ENCODE measurements around the gene DMD.
"Not testable (repeated sequence)": the region's sequence is repeated elsewhere in the genome, so short reads cannot be mapped to it uniquely, and the experiment has no call there.

The DMD gene

DNA sequence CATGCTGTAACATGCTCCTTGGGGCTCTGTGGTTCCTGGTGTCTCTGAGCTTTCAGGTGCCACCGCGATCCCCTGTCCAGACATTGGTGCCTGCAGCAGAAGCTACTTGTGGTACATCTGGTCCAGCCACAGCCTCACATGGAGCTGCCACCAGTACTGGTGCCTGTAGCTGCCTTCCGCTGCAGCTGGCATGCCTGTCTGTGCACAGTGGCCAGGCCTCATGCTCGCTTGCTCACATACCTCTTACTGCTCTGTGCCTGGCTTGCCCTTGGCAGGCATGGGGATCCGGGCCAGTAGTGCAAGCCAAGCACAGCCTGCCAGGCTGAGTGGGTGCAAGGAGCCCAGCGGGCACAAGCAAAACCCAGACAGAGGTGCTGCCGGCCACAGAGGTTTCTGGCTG lies 618.6 kb downstream of the DMD start:
- no peak for DNase-seq

DNA sequence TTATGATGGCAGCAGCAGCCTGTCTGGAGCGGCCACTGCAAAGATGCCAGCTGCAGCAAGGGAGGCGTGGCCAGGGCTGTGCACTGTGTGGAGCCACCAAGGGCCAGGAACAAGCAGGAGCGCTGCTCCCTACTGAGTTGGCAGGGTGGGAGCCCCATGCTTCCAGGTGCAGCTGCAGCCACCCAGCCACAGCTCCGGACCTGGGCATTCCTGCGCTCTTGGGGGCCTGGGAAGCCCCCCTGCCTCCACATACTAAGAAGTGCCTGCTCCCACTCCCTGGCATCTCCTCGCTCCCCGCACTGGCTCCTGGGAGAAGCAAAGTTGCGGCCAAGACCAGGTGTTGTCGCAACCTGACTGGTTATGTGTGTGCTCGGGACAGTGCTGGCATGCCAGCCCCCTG lies 619.8 kb downstream of the DMD start:
- DNase-seq, result no peak

DNA sequence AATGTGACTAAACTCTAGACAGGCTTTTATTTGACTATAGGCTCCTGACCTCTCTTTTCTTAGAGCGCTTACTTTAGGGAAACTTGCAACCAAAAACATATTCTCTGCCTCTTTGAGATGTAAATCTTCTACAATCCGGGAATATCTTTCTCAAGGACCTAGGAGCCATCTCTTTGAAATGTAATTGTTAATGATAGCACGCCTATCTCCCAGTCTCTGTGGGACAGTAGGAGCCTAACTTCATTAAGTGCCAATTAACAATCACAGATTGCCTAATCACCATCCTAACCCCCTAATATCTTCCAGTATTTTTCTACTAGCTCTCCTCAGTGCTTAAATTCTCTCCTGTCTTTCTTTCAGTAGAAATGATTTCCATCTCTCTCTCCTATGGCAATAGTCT lies 628.6 kb downstream of the DMD start:
- no peak for DNase-seq

DNA sequence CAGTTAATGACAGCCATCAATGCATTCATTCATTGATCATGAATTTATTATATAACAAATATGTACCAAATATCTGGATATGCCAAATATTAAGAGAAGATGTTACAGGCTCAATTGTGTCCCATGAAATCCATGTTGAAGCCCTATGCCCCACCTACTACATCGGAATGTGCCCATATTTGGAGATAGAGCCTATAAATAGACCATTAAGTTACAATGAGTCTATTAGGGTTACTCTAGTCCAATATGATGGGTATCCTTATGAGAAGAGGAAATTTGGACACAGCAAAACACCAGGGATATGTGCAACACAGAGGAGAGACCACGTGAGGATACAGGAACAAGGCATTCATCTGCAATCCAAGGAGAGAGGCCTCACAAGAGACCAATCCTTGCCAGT lies 634.5 kb downstream of the DMD start:
- no peak for DNase-seq

DNA sequence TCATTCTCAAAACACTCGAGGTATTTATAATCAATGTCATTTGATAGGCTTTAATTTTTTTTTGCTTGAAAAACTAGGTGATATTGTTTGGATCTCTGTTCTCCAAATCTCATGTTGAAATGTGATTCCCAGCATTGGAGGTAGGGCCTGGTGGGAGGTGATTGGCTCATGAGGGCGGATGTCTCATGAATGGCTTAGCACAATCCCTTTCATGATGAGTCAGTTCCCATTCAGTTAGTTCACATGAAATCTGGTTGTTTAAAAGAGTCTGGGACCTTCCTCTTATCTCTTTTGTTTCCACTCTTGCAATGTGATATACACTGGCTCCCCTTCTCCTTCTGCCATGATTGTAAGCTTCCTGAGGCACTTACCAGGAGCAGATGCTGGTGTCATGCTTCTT lies 638.7 kb downstream of the DMD start:
- no peak for DNase-seq

DNA sequence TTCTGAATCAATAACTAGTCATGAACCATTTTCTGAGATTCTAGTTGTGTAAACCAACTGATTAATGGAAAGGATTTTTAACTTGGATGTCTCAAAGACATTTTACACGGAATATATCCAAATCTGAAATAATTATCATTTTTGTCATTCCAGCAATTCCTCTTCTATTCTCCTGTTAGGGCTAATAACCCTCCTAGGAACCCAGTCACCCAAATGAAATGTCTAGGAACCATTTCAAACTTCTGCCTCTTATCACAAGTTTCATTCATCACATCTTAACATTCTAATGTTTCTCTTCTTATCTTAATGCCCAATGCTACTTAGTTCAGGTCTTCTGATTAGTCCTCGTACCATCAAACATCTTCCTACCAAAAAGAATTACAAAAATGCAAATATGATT lies 639.8 kb downstream of the DMD start:
- no peak for DNase-seq

DNA sequence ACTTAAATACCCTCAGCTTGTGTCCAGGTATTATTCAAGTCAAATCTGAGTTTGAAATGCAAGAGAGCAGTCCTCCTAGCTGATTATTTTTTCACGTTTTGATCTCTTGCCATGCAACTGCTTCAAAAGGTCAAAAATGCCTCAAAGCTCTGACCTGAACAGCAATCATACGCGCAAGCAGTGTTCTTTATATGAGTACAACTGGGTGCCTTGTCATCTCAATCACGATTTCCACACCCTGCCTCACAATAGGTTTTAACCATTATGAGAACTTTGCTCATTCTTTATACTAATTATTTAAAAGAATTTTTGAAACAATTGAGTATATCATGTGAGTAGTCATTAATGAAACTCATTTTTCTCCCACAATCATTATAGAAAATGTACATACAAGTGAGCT lies 649.1 kb downstream of the DMD start:
- DNase-seq, result no peak

DNA sequence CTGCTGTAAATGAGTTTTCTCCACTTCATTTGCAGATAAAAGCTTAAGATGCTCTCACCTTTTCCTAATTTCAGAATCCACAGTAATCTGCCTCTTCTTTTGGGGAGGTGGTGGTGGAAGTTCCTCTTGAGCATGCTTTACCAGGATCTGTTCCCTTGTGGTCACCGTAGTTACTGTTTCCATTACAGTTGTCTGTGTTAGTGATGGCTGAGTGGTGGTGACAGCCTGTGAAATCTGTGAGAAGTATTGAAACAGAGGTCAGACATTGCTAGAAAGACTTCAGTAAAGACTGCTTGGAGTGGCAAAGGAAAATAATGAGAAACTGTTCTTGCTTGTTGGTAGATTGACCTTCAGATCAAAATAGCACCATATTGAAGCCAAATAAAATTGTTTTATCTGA lies 666.2 kb downstream of the DMD start:
- DNase-seq, result no peak

DNA sequence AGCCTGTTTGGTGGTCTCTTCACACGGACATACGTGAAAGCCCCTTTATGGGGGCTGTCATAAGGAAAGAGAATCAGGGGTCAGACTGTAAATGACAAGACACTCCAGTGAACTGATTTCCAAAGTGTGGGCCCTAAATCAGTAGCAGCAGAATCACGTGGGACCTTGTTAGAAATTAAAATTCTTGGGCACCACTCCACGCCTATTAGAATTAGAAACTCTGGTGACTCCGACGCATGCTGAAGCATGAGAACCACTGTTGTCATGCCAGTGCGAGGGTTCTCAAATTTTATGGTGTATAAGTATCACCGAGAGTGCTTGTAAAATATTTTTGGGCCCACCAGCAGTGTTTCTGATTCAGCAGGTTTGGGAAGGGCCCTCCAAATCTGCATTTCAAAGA lies 672.8 kb downstream of the DMD start:
- no peak for DNase-seq

DNA sequence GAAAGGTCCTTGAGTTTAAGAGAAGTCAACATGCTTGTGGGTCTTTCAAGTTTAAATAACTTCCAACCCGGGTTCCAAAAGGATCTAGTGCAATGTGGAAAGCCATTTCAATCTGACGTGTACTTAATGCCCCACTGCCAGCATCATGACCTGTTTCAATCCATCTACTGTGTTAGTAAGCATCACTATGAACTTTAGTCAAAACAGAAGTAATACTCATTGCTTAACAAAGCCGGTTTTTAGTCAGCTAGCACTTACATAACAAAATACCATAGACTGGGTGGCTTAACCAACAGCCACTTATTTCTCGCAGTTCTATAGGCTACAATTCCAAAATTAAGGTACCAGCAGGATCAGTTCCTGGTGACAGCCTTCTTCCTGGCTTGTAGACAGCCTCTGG lies 677.5 kb downstream of the DMD start:
- DNase-seq, result no peak

DNA sequence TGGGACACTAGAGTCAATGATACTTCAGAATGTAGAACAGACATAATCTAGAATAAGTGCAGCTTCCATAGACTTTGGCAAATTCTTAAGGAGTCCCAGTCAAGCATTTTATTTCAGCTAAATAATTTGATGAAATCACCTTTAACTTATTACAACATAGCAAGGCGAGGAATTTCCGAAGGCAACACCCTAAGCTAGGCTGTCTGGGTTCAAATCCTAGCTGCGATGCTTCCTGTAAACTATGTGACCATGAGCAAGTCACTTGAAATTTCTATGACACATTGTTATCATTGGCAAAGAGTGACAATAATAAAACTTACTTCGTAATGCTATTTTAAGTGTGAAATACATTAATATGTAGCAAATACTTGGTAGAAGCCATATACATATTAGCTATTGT lies 679.1 kb downstream of the DMD start:
- no peak for DNase-seq

DNA sequence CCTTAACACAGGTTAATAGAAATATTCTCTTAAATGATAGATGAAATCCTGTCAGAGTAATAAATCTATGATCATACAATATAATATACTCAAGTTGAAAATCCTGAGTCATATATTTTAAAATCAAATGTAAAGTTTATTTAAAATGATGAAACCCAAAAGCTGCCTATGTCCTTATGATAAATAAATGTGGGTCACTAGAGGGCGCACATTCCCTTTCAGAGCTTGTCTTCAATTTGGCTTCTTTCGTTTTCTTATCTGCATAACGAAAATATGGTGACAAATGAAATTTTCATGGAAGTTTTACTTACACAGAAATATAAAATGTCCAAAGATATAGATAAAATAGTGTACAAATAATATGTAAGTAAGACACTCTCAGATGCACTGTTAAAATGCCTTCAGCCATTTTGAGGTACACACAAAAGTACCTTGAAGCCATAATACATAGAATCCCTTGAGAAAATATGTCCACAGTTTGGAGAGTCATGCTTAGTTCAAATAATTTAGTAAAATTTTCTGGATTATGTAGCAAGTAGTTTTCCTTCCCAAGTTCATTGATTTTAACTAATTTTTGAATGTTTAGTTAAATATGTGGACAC lies 680.4 kb downstream of the DMD start:
- peak in 1 of 2 experiments; percentile 54 for DNase-seq

DNA sequence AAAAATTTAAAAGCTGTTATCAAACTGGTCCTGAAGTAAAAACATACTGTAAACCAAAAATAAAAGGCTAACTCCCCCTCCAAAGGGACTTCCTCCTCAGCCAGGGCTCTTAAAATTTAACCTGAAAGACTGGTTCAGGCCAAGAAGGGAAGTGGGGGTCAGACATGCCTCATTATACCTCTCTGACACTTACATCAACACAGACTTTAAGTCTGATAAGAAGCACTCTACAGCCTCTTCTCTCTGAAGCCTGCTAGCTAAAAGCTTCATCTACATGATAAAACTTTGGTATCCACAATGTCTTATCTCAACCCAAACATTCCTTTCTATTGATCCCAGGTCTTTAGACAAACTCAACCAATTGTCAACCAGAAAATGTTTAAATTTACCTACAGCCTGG lies 682.9 kb downstream of the DMD start:
- DNase-seq, result not testable (repeated sequence)

DNA sequence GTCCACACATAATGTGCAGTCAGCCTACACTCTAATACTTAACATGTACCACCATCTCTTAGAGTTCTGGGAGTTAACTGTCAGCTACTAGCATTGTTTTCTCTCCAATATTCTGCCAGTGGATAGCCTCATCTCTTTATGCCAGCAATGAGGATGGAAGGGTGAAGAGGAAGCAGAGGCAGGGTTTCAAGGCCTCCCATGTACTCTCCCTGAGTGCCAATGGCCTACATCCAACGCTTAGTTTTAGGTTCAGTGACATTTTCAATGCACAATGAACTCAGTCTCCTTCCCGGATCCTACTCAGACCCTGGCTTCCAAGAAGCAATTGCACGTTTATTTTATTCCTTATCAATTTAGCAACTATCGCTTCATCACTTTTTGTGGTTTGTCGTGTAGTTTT lies 686.1 kb downstream of the DMD start:
- no peak for DNase-seq

DNA sequence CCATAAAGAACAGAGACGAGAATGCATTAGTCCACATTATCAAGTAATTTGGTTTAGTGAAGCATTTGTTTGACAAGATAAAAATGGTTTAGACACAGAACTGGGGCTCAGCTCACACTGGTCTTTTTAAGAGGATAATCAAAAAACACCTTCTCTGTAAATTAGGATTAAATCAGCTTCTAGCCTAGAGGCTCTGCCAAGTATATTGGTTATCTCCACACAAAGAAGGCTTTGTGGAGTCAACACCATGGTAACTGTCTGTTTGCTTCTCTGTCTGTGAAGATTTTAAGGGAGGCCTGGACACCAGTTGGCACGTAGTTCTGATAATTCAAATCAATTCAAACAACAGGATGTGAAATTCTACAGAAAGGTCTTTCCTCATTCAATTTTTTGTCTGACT lies 687.0 kb downstream of the DMD start:
- peak in 1 of 2 experiments; percentile 2 for DNase-seq

DNA sequence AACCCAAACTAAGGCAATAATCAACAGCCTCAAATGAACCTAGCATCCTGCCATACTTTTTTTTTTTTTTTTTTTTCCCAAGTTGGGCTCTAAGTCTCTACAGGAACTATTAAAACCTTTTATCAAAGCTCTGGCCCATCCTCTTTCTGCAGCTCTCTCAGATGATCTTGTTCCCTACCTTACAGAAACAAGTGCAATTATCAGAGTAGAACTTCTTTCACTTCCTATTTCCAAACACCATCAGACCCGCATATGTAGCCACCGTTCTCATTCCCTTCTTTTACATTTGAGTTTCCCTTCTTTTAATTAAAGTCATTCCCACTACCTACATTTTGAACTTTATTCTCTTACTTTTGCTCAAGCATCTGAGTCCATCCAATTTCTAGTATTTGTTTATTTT lies 690.6 kb downstream of the DMD start:
- DNase-seq, result no peak

DNA sequence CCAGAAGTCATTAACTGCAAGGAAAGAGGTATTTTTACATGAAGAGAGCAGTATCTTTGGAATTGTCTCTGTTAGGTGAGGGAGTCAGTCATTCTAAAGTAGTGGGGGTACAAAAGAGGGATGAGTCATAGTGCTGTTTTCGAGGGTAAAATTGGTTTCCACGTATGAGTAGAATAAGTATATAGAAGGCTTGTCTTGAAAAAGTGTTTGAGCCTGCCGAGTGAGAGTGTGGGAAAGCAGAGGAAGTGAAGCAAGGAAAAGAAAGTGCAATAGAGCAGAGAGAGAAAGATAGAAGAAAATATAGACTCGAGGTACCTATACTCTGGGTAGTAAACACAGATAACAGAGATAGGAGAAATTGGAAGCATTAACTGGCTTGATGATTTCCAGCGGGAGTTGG lies 696.4 kb downstream of the DMD start:
- no peak for DNase-seq

DNA sequence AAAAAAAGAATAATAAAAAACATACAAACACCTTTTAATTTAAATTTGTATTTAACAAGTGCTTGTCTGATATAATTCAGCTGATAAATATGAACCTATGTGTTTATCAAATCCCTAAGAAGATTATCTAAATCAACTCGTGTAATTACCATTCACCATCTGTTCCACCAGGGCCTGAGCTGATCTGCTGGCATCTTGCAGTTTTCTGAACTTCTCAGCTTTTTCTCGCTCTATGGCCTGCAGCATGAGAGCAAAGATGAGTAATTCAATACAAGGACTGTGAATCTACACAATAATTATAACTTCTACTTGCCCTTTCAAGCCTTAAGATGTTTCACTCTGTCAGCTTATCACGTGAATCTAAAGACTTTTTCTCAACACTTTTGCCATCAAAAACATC lies 709.7 kb downstream of the DMD start:
- DNase-seq, result no peak

DNA sequence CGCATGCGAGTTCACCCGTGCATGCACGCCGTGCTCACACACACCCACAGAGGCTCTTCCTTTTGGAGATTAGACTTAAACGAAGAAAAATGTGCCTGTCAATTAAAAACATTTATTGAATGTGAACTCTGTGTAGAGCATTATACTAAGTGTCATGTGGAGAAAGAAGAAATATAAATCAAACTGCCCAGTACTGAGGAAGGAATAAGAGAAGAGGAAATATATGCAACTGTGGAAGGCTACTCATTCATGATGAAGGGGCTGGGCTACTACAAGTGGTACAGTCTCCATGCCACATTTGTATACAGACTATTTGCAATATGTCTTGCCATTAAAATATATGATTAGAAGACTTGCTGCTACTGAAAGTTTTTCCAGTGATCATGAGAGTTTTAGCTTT lies 714.7 kb downstream of the DMD start:
- DNase-seq, result no peak

DNA sequence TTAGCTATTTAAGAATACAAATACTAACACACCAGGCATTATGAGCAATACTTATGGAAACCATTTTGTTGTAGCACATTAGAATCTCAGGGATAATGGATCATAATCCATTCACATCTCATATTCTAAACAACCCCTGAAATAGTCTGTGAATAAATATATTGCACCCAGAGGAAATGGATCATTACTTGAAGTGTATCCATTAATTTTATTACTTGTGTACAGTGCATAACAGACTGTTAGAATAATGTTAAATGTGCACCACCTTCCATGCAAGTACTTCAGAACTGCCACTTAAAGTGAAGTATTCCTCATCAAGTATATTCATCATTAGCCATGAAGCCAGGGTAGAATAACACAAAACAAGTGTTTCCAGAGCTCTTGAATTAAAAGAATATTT lies 715.5 kb downstream of the DMD start:
- DNase-seq, result no peak

DNA sequence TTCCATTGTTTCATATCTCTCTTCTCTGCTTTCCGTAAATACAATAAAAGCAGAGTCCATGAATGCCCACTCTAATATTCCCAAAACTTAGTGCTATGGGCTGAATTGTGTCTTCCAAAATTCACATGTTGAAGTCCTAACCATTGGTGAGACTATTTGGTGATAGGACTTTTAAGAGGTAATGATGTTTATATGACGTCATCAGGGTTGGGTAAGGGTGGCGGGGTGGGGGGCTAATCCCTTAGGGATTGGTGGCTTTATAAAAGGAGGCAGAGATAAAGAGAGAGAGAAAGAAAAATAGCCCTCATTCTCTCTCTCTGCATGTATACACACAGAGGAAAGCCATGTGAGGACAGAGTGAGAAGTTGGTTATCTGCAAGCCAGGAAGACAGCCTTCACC lies 722.2 kb downstream of the DMD start:
- no peak for DNase-seq

DNA sequence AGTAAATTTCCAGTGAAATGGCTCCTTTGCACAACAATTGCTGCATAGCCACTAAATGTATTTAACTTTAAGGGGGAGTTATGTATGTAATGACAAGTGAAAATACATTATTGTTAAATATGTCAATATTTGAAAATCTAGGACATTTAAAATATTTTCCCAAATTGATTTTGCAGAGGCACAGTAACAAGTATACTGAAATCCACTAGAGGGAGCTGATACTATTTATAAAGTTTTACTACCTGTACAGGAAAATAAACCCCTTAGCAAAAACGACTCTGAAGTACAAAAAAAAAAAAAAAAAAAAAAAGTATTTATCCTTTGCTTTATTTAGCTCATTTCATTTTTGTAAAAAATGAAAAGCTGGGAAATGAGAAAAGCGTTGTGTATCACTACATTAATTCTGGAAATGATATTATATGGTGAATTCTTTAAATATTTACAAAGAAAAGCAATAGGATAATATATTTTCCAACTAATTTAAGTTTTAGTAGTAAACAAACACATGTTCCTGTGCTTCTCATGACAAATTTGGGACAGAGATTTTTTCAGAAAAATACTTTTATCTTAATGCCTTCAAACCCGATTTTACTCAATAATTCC lies 727.7 kb downstream of the DMD start:
- peak in 1 of 2 experiments; percentile 24 for DNase-seq

DNA sequence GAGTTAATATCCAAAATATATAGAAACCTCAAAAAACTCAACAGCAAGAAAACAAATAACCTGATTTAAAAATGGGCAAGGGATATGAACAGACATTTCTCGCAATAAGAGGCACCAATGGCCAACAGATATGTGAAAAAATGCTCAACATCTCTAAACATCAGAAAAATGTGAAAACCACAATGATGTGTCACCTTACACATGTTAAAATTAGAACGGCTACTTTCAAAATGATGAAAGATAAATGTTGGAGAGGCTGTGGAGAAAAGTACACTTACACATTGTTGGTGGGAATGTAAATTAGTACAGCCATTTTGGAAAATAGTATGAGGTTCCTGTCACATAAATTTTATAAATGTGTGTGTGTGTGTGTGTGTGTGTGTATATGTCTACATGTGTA lies 731.3 kb downstream of the DMD start:
- DNase-seq, result no peak

DNA sequence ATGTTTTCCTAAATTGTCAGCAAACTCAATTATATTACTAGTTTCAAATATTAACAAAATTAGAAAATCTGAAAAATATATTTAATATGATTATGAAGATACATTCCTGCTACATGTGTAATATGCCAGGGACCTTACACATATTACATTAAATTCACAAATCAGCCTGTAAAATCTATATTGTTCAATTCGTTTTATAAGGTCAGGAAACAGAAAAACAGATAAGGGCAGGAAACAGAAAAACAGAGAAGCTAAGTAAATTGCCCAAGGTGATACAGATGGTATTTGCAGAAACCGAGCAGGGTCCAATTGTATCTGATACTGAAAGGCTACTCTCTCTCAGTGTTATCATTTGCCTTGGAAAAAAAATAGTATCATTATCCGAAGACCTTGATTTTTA lies 739.0 kb downstream of the DMD start:
- DNase-seq, result no peak

DNA sequence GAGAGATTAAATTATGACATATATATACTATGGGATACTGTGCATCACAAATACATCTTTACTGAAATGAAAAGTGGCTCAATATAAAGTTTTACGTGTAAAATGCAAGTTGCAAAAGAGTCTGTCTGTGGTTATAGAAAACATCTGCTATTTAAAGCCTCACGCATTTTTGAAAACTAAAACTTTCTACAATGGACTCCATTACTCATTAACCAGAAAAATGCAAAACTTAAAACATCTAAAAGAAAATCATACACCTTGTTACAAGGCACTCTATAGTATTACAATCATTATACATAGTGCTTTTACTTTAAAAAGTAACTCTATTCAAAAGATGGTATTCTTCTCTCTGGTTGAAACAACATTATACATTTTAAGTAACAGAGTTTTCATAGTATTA lies 755.6 kb downstream of the DMD start:
- no peak for DNase-seq

All from NCI-H526 (cell line).